OCI-LY7 (cell line): ENCODE data around the gene GREM2.

ENCODE experiments used
- CTCF ChIP-seq: fragments of 200-600 bp; sonication (generic); conservative IDR thresholded peaks from 2 replicates; pipeline ENCODE4 v1.5.1; 2014; ENCODE audit warnings: mild to moderate bottlenecking, antibody characterized with exemption, low read length, moderate library complexity, mixed read lengths
- EZH2phosphoT487 ChIP-seq: fragments of 200-600 bp; sonication (generic); IDR thresholded peaks from 2 replicates; pipeline ENCODE4 v1.6.1; 2018; ENCODE audit warnings: low read depth, borderline replicate concordance, mild to moderate bottlenecking, mixed run types, antibody characterized with exemption, low read length, moderate library complexity, mixed read lengths

DNA sequence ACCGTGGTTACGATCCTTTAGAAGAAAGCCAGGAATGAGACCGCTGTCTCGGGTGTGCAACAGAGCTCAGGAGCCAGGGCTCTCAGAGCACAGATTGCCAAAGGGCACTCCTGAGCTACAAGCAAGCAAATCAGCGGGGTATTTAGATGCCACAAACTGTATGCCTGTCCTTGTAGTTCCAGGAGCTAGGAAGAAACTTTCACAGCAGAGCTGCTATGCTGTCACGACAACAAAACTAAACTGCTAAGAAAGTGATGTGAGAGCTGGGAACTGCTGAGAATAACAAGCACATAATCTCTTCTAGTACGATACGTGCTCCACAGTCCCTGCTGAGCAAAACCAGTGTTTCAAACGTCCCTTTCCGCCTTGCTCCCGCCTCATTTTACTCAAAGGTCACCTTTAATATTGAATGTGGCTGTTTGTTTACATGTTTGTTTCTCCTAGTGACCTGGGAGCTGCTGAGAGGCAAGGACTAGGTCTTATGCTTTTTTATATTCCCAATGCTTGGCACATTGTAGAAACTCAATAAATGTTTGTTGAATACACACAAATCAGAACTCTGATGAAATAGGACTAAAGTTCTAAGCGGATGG lies 14.7 kb downstream of the GREM2 start:
- TF ChIP-seq CTCF (no peak), EZH2phosphoT487 (no peak)
